GM12878 (cell line): ENCODE results near the gene PGF. TPM values are rescaled to one million over a fixed set of nuclear protein-coding genes. Genes with fewer than 3 reads are reported as not detected.

Source experiments
- BCL11A ChIP-seq: IDR thresholded peaks from 2 replicates; pipeline ENCODE4 v1.6.1; 2011; ENCODE audit warnings: low read depth, low read length
- CBX3 ChIP-seq: fragments of 200-600 bp; sonication (generic); IDR thresholded peaks from 2 replicates; pipeline ENCODE4 v1.6.1; 2016; ENCODE audit warnings: low read depth, borderline replicate concordance
- MXI1 ChIP-seq: fragments of 150-350 bp; IDR thresholded peaks from 2 replicates; pipeline ENCODE4 v1.6.1; 2011; ENCODE audit warnings: low read depth, mild to moderate bottlenecking, inconsistent platforms, low read length, improper control_type of control experiment
- MYC ChIP-seq: IDR thresholded peaks from 2 replicates; pipeline ENCODE4 v1.6.1; 2011; ENCODE audit warnings: mild to moderate bottlenecking, low read length, moderate library complexity, inconsistent platforms; ENCODE audit not compliant: insufficient read depth, insufficient replicate concordance, insufficient read length, severe bottlenecking
- NBN ChIP-seq: fragments of 450-650 bp; IDR thresholded peaks from 2 replicates; pipeline ENCODE4 v1.6.1; 2016
- NR2C1 ChIP-seq: fragments of 450-650 bp; IDR thresholded peaks from 2 replicates; pipeline ENCODE4 v1.6.1; 2017; ENCODE audit warnings: antibody characterized with exemption, mild to moderate bottlenecking, moderate library complexity
- NR2C2 ChIP-seq: IDR thresholded peaks from 2 replicates; pipeline ENCODE4 v1.6.1; 2011; ENCODE audit warnings: borderline replicate concordance, low read depth; ENCODE audit not compliant: control insufficient read depth, insufficient read length
- POLR2A ChIP-seq: IDR thresholded peaks from 2 replicates; pipeline ENCODE4 v1.6.1; 2011; ENCODE audit warnings: low read depth, mild to moderate bottlenecking, low read length
- PRDM15 ChIP-seq: fragments of 450-650 bp; formaldehyde crosslinking; IDR thresholded peaks from 2 replicates; pipeline ENCODE4 v1.4.0; 2020; ENCODE audit warnings: mild to moderate bottlenecking, moderate library complexity
- RAD51 ChIP-seq: fragments of 450-650 bp; IDR thresholded peaks from 2 replicates; pipeline ENCODE4 v1.6.1; 2016; ENCODE audit warnings: moderate library complexity, mild to moderate bottlenecking, inconsistent platforms
- RCOR1 ChIP-seq: conservative IDR thresholded peaks from 2 replicates; pipeline ENCODE4 v1.6.1; 2012; ENCODE audit warnings: low read depth, low read length, improper control_type of control experiment
- SIN3A ChIP-seq: IDR thresholded peaks from 2 replicates; pipeline ENCODE4 v1.6.1; 2012; ENCODE audit warnings: low read depth, low read length, improper control_type of control experiment
- ZZZ3 ChIP-seq: IDR thresholded peaks from 2 replicates; pipeline ENCODE4 v1.6.1; 2011; ENCODE audit warnings: low read depth; ENCODE audit not compliant: control insufficient read depth, insufficient read length
- polyA plus RNA-seq, 11 experiments: library from polyadenylated mRNA; depleted of rRNA in 4 of 11; unstranded in 6 of 11; stranded (reverse) in 5 of 11; fragments of >200 nt; fragmentation: Nextera tagmentation in 4 of 11; fragmentation: Illumina TruSeq in 1 of 11; extraction: Ambion mirVana in 4 of 11; extraction: Trizol in 1 of 11; gene quantifications; 1 replicate in 1 of 11; 2 replicates in 10 of 11; pipeline versions ENCODE4 v1.2.1 to v1.2.3, GENCODE V29; 2011 to 2016; ENCODE audit warnings: inconsistent platforms in 2 of 11, missing spikeins in 2 of 11, low read depth in 1 of 11
- total RNA-seq, 4 experiments: library from RNA; depleted of rRNA in 3 of 4; stranded (reverse); fragments of >200 nt in 3 of 4; fragmentation: Illumina TruSeq in 1 of 4; extraction: Trizol in 1 of 4; gene quantifications; 2 replicates each; pipeline versions ENCODE4 v1.2.1 to v1.2.3, GENCODE V29; 2013 to 2021
- TF ChIP-seq, protein P1 (sequence below): fragments of 450-650 bp; IDR thresholded peaks from 2 replicates; pipeline ENCODE4 v1.6.1; 2017; ENCODE audit warnings: mild to moderate bottlenecking, low read depth, inconsistent platforms; ENCODE audit not compliant: poor library complexity, severe bottlenecking
- TF ChIP-seq, protein P2 (sequence below): fragments of 450-650 bp; IDR thresholded peaks from 2 replicates; pipeline ENCODE4 v1.6.1; 2017; ENCODE audit warnings: antibody characterized with exemption, mild to moderate bottlenecking, moderate library complexity
- TF ChIP-seq, protein P3 (sequence below): fragments of 450-650 bp; formaldehyde crosslinking; IDR thresholded peaks from 2 replicates; pipeline ENCODE4 v1.5.0; 2022; ENCODE audit warnings: mild to moderate bottlenecking, missing genetic modification characterization

The PGF gene
- total and polyA plus RNA-seq, 10 of the 15 experiments (the other 5 are each of a cell fraction or from before 2014, with no cell fraction given), result 0.11 to 5.5 (median 0.63) TPM

DNA sequence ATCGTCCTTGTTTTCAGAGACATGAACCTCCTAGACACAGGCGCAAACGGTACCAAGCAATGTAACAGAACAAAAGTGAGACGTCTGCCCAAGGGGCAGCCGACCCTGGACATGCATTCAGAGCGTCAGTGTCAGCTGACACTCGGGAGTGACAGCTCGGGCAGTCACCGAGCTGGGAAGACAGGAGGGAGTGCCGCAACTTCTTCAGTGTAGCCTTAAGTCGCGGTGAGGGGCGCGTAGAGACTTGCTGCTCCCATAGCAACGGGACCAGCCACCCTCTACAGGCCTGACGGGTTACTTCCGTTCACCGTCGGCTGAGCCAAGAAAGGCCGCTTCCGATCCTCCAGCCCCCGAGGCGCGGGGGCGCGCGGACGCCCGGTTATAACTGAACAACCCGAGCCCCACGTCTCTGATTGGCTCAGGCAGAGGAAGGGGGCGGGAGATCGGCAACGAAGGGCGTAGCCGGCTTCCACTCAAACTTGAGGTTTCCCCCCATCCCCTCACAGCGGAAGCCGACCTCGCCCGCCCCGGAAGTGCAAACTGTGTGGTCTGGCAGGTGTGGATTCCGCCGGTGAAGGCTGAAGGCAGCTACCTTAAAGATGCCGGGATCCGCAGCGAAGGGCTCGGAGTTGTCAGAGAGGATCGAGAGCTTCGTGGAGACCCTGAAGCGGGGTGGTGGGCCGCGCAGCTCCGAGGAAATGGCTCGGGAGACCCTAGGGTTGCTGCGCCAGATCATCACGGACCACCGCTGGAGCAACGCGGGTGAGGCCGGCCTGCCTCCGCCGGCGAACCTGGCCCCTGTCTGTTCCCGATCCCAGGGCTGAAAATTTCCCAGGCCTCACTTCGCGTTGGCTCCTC, 47.2 kb upstream of the PGF start, which contains the start of gene EIF2B2 (continued):
- TF ChIP-seq, protein P1, sequence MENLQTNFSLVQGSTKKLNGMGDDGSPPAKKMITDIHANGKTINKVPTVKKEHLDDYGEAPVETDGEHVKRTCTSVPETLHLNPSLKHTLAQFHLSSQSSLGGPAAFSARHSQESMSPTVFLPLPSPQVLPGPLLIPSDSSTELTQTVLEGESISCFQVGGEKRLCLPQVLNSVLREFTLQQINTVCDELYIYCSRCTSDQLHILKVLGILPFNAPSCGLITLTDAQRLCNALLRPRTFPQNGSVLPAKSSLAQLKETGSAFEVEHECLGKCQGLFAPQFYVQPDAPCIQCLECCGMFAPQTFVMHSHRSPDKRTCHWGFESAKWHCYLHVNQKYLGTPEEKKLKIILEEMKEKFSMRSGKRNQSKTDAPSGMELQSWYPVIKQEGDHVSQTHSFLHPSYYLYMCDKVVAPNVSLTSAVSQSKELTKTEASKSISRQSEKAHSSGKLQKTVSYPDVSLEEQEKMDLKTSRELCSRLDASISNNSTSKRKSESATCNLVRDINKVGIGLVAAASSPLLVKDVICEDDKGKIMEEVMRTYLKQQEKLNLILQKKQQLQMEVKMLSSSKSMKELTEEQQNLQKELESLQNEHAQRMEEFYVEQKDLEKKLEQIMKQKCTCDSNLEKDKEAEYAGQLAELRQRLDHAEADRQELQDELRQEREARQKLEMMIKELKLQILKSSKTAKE, result peak; percentile 58
- peak; percentile 98 for TF ChIP-seq NR2C1
- TF ChIP-seq, protein P2, sequence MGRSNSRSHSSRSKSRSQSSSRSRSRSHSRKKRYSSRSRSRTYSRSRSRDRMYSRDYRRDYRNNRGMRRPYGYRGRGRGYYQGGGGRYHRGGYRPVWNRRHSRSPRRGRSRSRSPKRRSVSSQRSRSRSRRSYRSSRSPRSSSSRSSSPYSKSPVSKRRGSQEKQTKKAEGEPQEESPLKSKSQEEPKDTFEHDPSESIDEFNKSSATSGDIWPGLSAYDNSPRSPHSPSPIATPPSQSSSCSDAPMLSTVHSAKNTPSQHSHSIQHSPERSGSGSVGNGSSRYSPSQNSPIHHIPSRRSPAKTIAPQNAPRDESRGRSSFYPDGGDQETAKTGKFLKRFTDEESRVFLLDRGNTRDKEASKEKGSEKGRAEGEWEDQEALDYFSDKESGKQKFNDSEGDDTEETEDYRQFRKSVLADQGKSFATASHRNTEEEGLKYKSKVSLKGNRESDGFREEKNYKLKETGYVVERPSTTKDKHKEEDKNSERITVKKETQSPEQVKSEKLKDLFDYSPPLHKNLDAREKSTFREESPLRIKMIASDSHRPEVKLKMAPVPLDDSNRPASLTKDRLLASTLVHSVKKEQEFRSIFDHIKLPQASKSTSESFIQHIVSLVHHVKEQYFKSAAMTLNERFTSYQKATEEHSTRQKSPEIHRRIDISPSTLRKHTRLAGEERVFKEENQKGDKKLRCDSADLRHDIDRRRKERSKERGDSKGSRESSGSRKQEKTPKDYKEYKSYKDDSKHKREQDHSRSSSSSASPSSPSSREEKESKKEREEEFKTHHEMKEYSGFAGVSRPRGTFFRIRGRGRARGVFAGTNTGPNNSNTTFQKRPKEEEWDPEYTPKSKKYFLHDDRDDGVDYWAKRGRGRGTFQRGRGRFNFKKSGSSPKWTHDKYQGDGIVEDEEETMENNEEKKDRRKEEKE, result no peak
- peak; percentile 91 for TF ChIP-seq MXI1
- no peak for TF ChIP-seq NR2C2
- peak; percentile 72 for TF ChIP-seq RAD51
- TF ChIP-seq PRDM15 (CRISPR knock-in tag), result no peak
- TF ChIP-seq SIN3A, result peak; percentile 83; the same call in 1 of the 2 replicates
- TF ChIP-seq BCL11A, result 0 out of 2 replicates have a peak, but pooled peaks have one; percentile 10
- TF ChIP-seq RCOR1, result no peak
- no peak for TF ChIP-seq CBX3
- TF ChIP-seq, protein P3, sequence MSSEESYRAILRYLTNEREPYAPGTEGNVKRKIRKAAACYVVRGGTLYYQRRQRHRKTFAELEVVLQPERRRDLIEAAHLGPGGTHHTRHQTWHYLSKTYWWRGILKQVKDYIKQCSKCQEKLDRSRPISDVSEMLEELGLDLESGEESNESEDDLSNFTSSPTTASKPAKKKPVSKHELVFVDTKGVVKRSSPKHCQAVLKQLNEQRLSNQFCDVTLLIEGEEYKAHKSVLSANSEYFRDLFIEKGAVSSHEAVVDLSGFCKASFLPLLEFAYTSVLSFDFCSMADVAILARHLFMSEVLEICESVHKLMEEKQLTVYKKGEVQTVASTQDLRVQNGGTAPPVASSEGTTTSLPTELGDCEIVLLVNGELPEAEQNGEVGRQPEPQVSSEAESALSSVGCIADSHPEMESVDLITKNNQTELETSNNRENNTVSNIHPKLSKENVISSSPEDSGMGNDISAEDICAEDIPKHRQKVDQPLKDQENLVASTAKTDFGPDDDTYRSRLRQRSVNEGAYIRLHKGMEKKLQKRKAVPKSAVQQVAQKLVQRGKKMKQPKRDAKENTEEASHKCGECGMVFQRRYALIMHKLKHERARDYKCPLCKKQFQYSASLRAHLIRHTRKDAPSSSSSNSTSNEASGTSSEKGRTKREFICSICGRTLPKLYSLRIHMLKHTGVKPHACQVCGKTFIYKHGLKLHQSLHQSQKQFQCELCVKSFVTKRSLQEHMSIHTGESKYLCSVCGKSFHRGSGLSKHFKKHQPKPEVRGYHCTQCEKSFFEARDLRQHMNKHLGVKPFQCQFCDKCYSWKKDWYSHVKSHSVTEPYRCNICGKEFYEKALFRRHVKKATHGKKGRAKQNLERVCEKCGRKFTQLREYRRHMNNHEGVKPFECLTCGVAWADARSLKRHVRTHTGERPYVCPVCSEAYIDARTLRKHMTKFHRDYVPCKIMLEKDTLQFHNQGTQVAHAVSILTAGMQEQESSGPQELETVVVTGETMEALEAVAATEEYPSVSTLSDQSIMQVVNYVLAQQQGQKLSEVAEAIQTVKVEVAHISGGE (CRISPR knock-in tag), result no peak
- TF ChIP-seq ZZZ3, result no peak
- TF ChIP-seq POLR2A, result peak; percentile 82
- TF ChIP-seq MYC, result no peak
- peak; percentile 60; the same call in 1 of the 2 replicates for TF ChIP-seq NBN
